ENCODE data around the gene IFT80. TPM values are rescaled to one million over a fixed set of nuclear protein-coding genes. Genes with fewer than 3 reads are reported as not detected.

Gene IFT80
- total and polyA plus RNA-seq, 10 of the 15 experiments (the other 5 are each of a cell fraction or from before 2014, with no cell fraction given) = 6.5 to 21.5 (median 14.1) TPM

DNA sequence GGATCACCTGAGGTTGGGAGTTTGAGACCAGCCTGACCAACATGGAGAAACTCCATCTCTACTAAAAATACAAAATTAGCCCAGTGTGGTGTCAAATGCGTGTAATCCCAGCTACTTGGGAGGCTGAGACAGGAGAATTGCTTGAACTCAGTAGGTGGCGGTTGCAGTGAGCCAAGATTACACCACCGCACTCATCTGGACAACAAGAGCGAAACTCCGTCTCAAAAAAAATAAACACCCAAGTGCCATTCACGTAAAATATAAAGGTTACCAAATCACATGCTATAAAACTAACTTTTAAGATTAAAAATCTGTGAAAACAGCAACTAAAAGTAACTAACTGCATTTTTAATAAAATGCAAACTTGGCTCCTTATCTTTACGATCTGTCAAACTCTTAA is 41.7 kb upstream of the IFT80 start:
- H2AFZ ChIP-seq (ENCODE audit: control insufficient read depth, low read depth, low read length) = no peak overlapping the region
- no TSS peak for BruUV-seq (replicated peaks)
- peaks cover 76% of the 10 kb centered on the region for H3K79me2 ChIP-seq (ENCODE audit: control insufficient read depth, insufficient read depth, low read length)
- H3K4me1 ChIP-seq (ENCODE audit: control insufficient read depth, insufficient read depth, low read length) = peaks cover 3% of the 10 kb centered on the region; the same call in 1 of the 2 replicates
- ChIA-PET POLR2A (interaction anchor here (1.4 to 1.7 kb wide), 2 partner anchors 9 to 10 kb away, joined by 5 to 7 read pairs; partner anchors contain the start of gene TRIM59), CTCF (no interaction called here), RAD21 (ENCODE audit: unreplicated experiment) (interaction anchor here (1.0 to 1.5 kb wide), 2 partner anchors 9 to 11 kb away, joined by 3 to 4 read pairs; partner anchors contain the start of gene TRIM59), SMC1A (ENCODE audit: uncharacterized antibody, unreplicated experiment) (interaction anchor here (0.6 to 2.0 kb wide), 3 partner anchors 8 to 71 kb away, joined by 3 to 4 read pairs (median 3); no protein-coding TSS in a partner anchor)
- no peak for FAIRE-seq
- no peak overlapping the region for H3K4me2 ChIP-seq (ENCODE audit: control insufficient read depth, insufficient read depth)
- no peak overlapping the region for H3K27ac ChIP-seq (ENCODE audit: control insufficient read depth, insufficient read depth)
- TF ChIP-seq, protein P1, sequence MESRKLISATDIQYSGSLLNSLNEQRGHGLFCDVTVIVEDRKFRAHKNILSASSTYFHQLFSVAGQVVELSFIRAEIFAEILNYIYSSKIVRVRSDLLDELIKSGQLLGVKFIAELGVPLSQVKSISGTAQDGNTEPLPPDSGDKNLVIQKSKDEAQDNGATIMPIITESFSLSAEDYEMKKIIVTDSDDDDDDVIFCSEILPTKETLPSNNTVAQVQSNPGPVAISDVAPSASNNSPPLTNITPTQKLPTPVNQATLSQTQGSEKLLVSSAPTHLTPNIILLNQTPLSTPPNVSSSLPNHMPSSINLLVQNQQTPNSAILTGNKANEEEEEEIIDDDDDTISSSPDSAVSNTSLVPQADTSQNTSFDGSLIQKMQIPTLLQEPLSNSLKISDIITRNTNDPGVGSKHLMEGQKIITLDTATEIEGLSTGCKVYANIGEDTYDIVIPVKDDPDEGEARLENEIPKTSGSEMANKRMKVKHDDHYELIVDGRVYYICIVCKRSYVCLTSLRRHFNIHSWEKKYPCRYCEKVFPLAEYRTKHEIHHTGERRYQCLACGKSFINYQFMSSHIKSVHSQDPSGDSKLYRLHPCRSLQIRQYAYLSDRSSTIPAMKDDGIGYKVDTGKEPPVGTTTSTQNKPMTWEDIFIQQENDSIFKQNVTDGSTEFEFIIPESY (IDR thresholded peaks at IDR 0.05) = 0 out of 2 replicates have a peak, but pooled peaks have one; percentile 55
- no peak for TF ChIP-seq ZBTB4 (CRISPR knock-in tag; IDR thresholded peaks at IDR 0.05)
- no peak for TF ChIP-seq BCL11A (IDR thresholded peaks at IDR 0.05; ENCODE audit: low read depth, low read length)
- H3K9me3 ChIP-seq (replicated peaks; ENCODE audit: control insufficient read depth, insufficient read depth, low read length) = peaks cover 8% of the 10 kb centered on the region; the same call in 2 of the 3 replicates
- no peak for ATAC-seq
- no peaks in the 10 kb centered on the region for H3K27me3 ChIP-seq (replicated peaks in 1 of 2; ENCODE audit: control insufficient read depth in 2 of 2, insufficient read depth in 2 of 2, low read length in 1 of 2)
- H4K20me1 ChIP-seq (ENCODE audit: control insufficient read depth, insufficient read depth) = no peaks in the 10 kb centered on the region
- no peak overlapping the region for H3K4me3 ChIP-seq
- intact Hi-C loops (cut with micrococcal nuclease; ENCODE audit: unreplicated experiment) (no loop called here), in situ Hi-C loops (cut with MboI) (no loop called here)
- H3K36me3 ChIP-seq (ENCODE audit: control insufficient read depth in 2 of 2, insufficient read depth in 2 of 2, low read length in 1 of 2) = peaks cover 1 to 30% of the 10 kb centered on the region in 2 experiments; a peak in 3 of 4 replicates
- DNase-seq (ENCODE audit: low read depth, low spot score) = no peak
- no peak overlapping the region for H3K9ac ChIP-seq (ENCODE audit: control insufficient read depth, insufficient read depth, low read length)
- 98% methylated on average over 7 of the region's 7 CpGs for WGBS (ENCODE audit: insufficient coverage, insufficient replicate concordance, low lambda C conversion rate, missing lambda C conversion rate)

Data from GM12878 (cell line).